GM12878 (cell line): ENCODE measurements around the gene PRAC2.

Source experiments
- CBX5 ChIP-seq: sonication (generic); IDR thresholded peaks from 2 replicates; pipeline ENCODE4 v1.6.1; 2016; ENCODE audit warnings: low read depth, moderate library complexity, mild to moderate bottlenecking, inconsistent platforms
- EED ChIP-seq: sonication (generic); IDR thresholded peaks from 2 replicates; pipeline ENCODE4 v1.6.1; 2016; ENCODE audit warnings: antibody characterized with exemption, low read depth
- JUND ChIP-seq: IDR thresholded peaks from 2 replicates; pipeline ENCODE4 v1.6.1; 2012; ENCODE audit warnings: low read depth, mild to moderate bottlenecking, low read length, improper control_type of control experiment, moderate library complexity
- NBN ChIP-seq: fragments of 450-650 bp; IDR thresholded peaks from 2 replicates; pipeline ENCODE4 v1.6.1; 2016
- POLR2A ChIP-seq: IDR thresholded peaks from 2 replicates; pipeline ENCODE4 v1.6.1; 2011; ENCODE audit warnings: low read depth, mild to moderate bottlenecking, low read length
- SP1 ChIP-seq: IDR thresholded peaks from one replicate; pipeline ENCODE4 v1.6.1; 2011; ENCODE audit warnings: low read depth, low read length
- SPI1 ChIP-seq: IDR thresholded peaks from 2 replicates; pipeline ENCODE4 v1.6.1; 2011; ENCODE audit warnings: low read depth, mild to moderate bottlenecking, low read length, moderate library complexity, borderline replicate concordance; ENCODE audit not compliant: insufficient read depth
- TCF3 ChIP-seq: IDR thresholded peaks from 2 replicates; pipeline ENCODE4 v1.6.1; 2012; ENCODE audit warnings: low read depth, mild to moderate bottlenecking, low read length, borderline replicate concordance; ENCODE audit not compliant: insufficient read depth
- ZNF217 ChIP-seq: fragments of 450-650 bp; IDR thresholded peaks from 2 replicates; pipeline ENCODE4 v1.6.1; 2017; ENCODE audit warnings: antibody characterized with exemption, mild to moderate bottlenecking
- TF ChIP-seq, protein P1 (sequence below): IDR thresholded peaks from 2 replicates; pipeline ENCODE4 v1.6.1; 2012; ENCODE audit warnings: low read depth, low read length, improper control_type of control experiment
- TF ChIP-seq, protein P2 (sequence below), 3 experiments: IDR thresholded peaks in 2 of 3; conservative IDR thresholded peaks in 1 of 3; 2 replicates each; pipeline ENCODE4 v1.5.1; 2011; ENCODE audit warnings: low read depth in 3 of 3, low read length in 3 of 3, mild to moderate bottlenecking in 3 of 3, control low read depth in 2 of 3, moderate library complexity in 2 of 3, inconsistent platforms in 1 of 3, mixed read lengths in 1 of 3; ENCODE audit not compliant: control insufficient read depth in 2 of 3, insufficient read depth in 1 of 3; ENCODE audit errors: extremely low read depth in 1 of 3
- TF ChIP-seq, protein P3 (sequence below): IDR thresholded peaks from 2 replicates; pipeline ENCODE4 v1.6.1; 2011; ENCODE audit warnings: low read depth, mild to moderate bottlenecking, low read length, moderate library complexity, borderline replicate concordance; ENCODE audit errors: extremely low read depth

DNA sequence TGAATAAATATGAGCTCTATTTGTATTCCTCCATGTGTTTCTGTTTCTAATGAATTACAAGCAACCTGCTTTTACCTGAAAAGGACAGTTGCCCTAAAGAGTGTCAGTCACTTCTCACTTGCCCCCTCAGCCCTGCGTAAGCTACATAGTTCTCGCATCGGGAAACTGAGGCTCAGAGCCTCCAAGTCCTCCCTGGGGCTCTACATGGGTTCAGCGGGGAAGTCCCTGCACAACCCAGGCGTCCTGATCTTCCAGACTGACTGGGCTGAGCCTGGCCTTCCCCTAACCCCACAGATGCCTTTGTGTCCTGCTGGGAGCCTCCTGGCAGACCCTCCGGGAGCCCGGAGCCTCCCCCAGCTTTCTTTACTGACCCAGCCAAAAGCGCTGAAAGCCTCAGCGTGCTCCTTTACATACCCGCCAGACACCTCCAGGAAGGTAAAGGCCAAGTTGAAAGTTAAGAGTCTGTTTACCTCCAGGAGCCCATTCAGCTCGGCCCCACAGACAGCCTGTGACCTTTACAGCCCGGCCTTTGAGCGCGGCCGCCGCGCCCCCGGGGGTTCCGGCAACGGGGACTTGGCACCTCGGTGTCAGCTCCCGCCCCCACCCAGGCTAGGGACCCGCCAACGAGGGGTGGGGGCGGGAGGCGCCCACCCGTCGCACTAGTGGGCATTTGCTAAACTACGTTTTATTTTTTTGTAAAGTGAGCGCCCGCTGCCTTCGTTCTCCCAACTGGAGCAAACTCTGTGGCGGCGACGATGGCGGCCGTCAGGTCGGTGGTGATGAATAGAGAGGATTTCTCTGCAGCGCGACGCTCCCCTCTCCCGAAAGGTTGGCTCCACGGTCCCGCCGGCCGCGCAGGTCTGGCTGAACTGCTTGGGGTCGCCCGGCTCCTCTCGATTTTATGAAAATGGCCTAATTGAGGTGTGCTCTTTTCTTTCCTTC is 10.0 kb downstream of the PRAC2 start:
- no peak for TF ChIP-seq SP1
- no peak for TF ChIP-seq CBX5
- TF ChIP-seq, protein P1, sequence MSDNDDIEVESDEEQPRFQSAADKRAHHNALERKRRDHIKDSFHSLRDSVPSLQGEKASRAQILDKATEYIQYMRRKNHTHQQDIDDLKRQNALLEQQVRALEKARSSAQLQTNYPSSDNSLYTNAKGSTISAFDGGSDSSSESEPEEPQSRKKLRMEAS, result no peak
- TF ChIP-seq TCF3, result no peak
- TF ChIP-seq, protein P2, sequence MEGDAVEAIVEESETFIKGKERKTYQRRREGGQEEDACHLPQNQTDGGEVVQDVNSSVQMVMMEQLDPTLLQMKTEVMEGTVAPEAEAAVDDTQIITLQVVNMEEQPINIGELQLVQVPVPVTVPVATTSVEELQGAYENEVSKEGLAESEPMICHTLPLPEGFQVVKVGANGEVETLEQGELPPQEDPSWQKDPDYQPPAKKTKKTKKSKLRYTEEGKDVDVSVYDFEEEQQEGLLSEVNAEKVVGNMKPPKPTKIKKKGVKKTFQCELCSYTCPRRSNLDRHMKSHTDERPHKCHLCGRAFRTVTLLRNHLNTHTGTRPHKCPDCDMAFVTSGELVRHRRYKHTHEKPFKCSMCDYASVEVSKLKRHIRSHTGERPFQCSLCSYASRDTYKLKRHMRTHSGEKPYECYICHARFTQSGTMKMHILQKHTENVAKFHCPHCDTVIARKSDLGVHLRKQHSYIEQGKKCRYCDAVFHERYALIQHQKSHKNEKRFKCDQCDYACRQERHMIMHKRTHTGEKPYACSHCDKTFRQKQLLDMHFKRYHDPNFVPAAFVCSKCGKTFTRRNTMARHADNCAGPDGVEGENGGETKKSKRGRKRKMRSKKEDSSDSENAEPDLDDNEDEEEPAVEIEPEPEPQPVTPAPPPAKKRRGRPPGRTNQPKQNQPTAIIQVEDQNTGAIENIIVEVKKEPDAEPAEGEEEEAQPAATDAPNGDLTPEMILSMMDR (IDR thresholded peaks at IDR 0.05 in 2 of 3, conservative IDR thresholded peaks at IDR 0.05 in 1 of 3; ENCODE audit: control insufficient read depth in 2 of 3, extremely low read depth in 1 of 3, insufficient read depth in 1 of 3, low read depth in 3 of 3, low read length in 3 of 3), result no peak
- no peak for TF ChIP-seq EED
- no peak for TF ChIP-seq JUND
- TF ChIP-seq, protein P3, sequence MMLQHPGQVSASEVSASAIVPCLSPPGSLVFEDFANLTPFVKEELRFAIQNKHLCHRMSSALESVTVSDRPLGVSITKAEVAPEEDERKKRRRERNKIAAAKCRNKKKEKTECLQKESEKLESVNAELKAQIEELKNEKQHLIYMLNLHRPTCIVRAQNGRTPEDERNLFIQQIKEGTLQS, result no peak
- TF ChIP-seq NBN, result no peak
- TF ChIP-seq SPI1, result no peak
- TF ChIP-seq POLR2A, result no peak
- no peak for TF ChIP-seq ZNF217
